Activated CD8-positive, alpha-beta T cell treated with anti-CD3 and anti-CD28 coated beads for 36 hours (primary cell): Measurements from ENCODE around the gene RBPMS2. TPM values are rescaled to one million over a fixed set of nuclear protein-coding genes. Genes with fewer than 3 reads are reported as not detected.
"Not testable (repeated sequence)": the region's sequence is repeated elsewhere in the genome, so short reads cannot be mapped to it uniquely, and the experiment has no call there.

Source experiments
- ATAC-seq: fragments of 200-7000 bp; cut with Tn5 transposase; one replicate; pipeline ENCODE4 v1.10.0; 2021; ENCODE audit warnings: mild to moderate bottlenecking, moderate library complexity
- CTCF ChIA-PET: fragments of 350-600 bp; sonication (Branson Sonifier 250); formaldehyde crosslinking; loops from one replicate; lab custom pipeline; 2021; ENCODE audit warnings: antibody characterized with exemption; lab: Charles Lee
- POLR2A ChIA-PET: fragments of 350-600 bp; sonication (Branson Sonifier 250); formaldehyde crosslinking; loops from one replicate; lab custom pipeline; 2021; ENCODE audit warnings: antibody characterized with exemption; lab: Charles Lee
- DNase-seq: peaks from one replicate; pipeline ENCODE4 v3.0.0-alpha.2; 2020
- H3K27ac Mint-ChIP-seq: one replicate; pipeline ENCODE4 v1.8.0; 2021; ENCODE audit warnings: mild to moderate bottlenecking, mixed read lengths
- H3K27me3 Mint-ChIP-seq: one replicate; pipeline ENCODE4 v1.8.0; 2021; ENCODE audit warnings: mixed read lengths
- H3K36me3 Mint-ChIP-seq: one replicate; pipeline ENCODE4 v1.8.0; 2021; ENCODE audit warnings: low read depth, mixed read lengths
- H3K4me1 Mint-ChIP-seq: one replicate; pipeline ENCODE4 v1.8.0; 2021; ENCODE audit warnings: low read depth, mixed read lengths
- H3K4me3 Mint-ChIP-seq: one replicate; pipeline ENCODE4 v1.8.0; 2021; ENCODE audit warnings: mild to moderate bottlenecking, moderate library complexity, mixed read lengths
- H3K9me3 Mint-ChIP-seq: one replicate; pipeline ENCODE4 v1.8.0; 2021; ENCODE audit warnings: mixed read lengths
- intact Hi-C: fragments of 100-400 bp; cut with micrococcal nuclease; formaldehyde crosslinking; loops from one replicate; pipeline ENCODE4 v1.10.0; 2022
- total RNA-seq, 2 experiments: library from RNA; stranded (reverse); gene quantifications; one replicate each; pipeline ENCODE4 v1.2.3, GENCODE V29; 2021
- TF ChIP-seq, protein P1 (sequence below): fragments of 200-600 bp; IDR thresholded peaks from one replicate; pipeline ENCODE4 v1.8.0; 2022; ENCODE audit warnings: antibody characterized with exemption, mild to moderate bottlenecking

The RBPMS2 gene
- total RNA-seq, 2 experiments from 2014 or later, result not detected

GRCh38 chr15:64800476-64800875 is 25.1 kb upstream of the RBPMS2 start:
- no peak overlapping the region for H3K4me3 Mint-ChIP-seq
- intact Hi-C loops, result no loop called here
- TF ChIP-seq, protein P1, sequence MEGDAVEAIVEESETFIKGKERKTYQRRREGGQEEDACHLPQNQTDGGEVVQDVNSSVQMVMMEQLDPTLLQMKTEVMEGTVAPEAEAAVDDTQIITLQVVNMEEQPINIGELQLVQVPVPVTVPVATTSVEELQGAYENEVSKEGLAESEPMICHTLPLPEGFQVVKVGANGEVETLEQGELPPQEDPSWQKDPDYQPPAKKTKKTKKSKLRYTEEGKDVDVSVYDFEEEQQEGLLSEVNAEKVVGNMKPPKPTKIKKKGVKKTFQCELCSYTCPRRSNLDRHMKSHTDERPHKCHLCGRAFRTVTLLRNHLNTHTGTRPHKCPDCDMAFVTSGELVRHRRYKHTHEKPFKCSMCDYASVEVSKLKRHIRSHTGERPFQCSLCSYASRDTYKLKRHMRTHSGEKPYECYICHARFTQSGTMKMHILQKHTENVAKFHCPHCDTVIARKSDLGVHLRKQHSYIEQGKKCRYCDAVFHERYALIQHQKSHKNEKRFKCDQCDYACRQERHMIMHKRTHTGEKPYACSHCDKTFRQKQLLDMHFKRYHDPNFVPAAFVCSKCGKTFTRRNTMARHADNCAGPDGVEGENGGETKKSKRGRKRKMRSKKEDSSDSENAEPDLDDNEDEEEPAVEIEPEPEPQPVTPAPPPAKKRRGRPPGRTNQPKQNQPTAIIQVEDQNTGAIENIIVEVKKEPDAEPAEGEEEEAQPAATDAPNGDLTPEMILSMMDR, result no peak
- H3K4me1 Mint-ChIP-seq, result no peaks in the 10 kb centered on the region
- H3K27me3 Mint-ChIP-seq, result no peaks in the 10 kb centered on the region
- ChIA-PET POLR2A (no interaction called here), CTCF (interaction anchor here (3.0 kb wide), 1 partner anchor 10 kb away, joined by 30 read pairs; no protein-coding TSS in a partner anchor)
- no peaks in the 10 kb centered on the region for H3K9me3 Mint-ChIP-seq
- DNase-seq (no peak), ATAC-seq (no peak)
- H3K36me3 Mint-ChIP-seq, result no peaks in the 10 kb centered on the region
- H3K27ac Mint-ChIP-seq, result no peak overlapping the region

GRCh38 chr15:64798905-64799304 is 23.5 kb upstream of the RBPMS2 start:
- intact Hi-C loops, H3K36me3 Mint-ChIP-seq, H3K9me3 Mint-ChIP-seq, POLR2A ChIA-PET, H3K27ac Mint-ChIP-seq, CTCF ChIA-PET, H3K4me1 Mint-ChIP-seq, ATAC-seq, H3K4me3 Mint-ChIP-seq, H3K27me3 Mint-ChIP-seq, DNase-seq: not testable (repeated sequence)

DNA sequence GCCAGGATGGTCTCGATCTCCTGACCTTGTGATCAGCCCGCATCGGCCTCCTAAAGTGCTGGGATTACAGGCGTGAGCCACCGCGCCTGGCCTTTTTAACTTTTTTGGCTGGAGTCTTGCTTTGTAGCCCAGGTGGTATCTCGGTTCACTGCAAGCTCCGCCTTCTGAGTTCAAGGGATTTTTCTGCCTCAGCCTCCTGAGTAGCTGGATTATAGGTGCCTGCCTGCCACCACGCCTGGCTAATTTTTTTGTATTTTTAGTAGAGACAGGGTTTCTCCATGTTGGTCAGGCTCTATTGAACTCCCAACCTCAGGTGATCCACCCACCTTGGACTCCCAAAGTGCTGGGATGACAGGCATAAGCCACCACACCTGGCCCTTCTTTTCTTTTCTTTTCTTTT is 20.5 kb upstream of the RBPMS2 start:
- intact Hi-C loops, H3K36me3 Mint-ChIP-seq, H3K4me1 Mint-ChIP-seq, H3K27ac Mint-ChIP-seq, H3K4me3 Mint-ChIP-seq, H3K9me3 Mint-ChIP-seq, POLR2A ChIA-PET, H3K27me3 Mint-ChIP-seq, ATAC-seq, DNase-seq: not testable (repeated sequence)
- CTCF ChIA-PET, result interaction anchor here (0.6 to 1.6 kb wide), 2 partner anchors 13 to 609 kb away, joined by 3 read pairs; no protein-coding TSS in a partner anchor

- H3K4me1 Mint-ChIP-seq, POLR2A ChIA-PET, H3K4me3 Mint-ChIP-seq, H3K27me3 Mint-ChIP-seq, H3K27ac Mint-ChIP-seq, H3K36me3 Mint-ChIP-seq, DNase-seq, ATAC-seq, H3K9me3 Mint-ChIP-seq, intact Hi-C loops: not testable (repeated sequence)
- CTCF ChIA-PET, result interaction anchor here (0.6 to 1.6 kb wide), 2 partner anchors 14 to 610 kb away, joined by 3 read pairs; no protein-coding TSS in a partner anchor
Measured at GRCh38 chr15:64795299-64795698, 19.9 kb upstream of the RBPMS2 start.

DNA sequence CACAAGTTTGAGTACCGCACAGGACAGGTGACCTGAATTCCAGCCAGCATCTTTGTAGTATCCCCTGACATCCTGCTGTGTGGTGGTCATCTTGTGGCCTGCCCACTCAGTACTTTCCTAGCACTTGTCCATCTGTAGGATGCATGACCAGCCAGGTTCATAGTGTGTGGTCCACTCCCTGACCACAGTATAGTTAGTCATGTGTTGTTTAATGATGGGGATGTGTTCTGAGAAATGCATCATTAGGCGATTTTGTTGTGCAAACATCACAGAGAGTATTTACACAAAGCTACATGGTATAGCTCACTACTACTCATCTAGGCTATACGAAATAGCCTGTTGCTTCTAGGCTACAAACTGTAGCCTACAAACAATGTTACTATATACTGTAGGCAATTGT is 16.9 kb upstream of the RBPMS2 start:
- TF ChIP-seq, protein P1, result no peak
- intact Hi-C loops, result no loop called here

GRCh38 chr15:64791401-64791800 is 16.0 kb upstream of the RBPMS2 start:
- no peaks in the 10 kb centered on the region for H3K4me1 Mint-ChIP-seq
- H3K27me3 Mint-ChIP-seq, result no peaks in the 10 kb centered on the region
- TF ChIP-seq, protein P1, result no peak
- POLR2A ChIA-PET, result interaction anchor here (1.3 kb wide), 1 partner anchor 9 kb away, joined by 3 read pairs; no protein-coding TSS in a partner anchor
- no peak for ATAC-seq
- H3K4me3 Mint-ChIP-seq, result no peak overlapping the region
- intact Hi-C loops, result no loop called here
- no peaks in the 10 kb centered on the region for H3K9me3 Mint-ChIP-seq
- CTCF ChIA-PET, result interaction anchor here (3.2 kb wide), 1 partner anchor 19 kb away, joined by 12 read pairs; no protein-coding TSS in a partner anchor
- DNase-seq, result no peak
- no peaks in the 10 kb centered on the region for H3K36me3 Mint-ChIP-seq
- H3K27ac Mint-ChIP-seq, result no peak overlapping the region

More for the DNA sequence above, 16.9 kb upstream of the RBPMS2 start:
- Mint-ChIP-seq H3K4me3 (no peak overlapping the region), H3K27ac (no peak overlapping the region), H3K9me3 (no peaks in the 10 kb centered on the region), H3K4me1 (no peaks in the 10 kb centered on the region), H3K36me3 (no peaks in the 10 kb centered on the region), H3K27me3 (no peaks in the 10 kb centered on the region)
- DNase-seq, result no peak
- ChIA-PET POLR2A (no interaction called here), CTCF (no interaction called here)
- ATAC-seq, result no peak
